IMR-90 (cell line): Measurements from ENCODE around the gene JMY.

Experiments
- BHLHE40 ChIP-seq: fragments of 150-350 bp; IDR thresholded peaks from 2 replicates; pipeline ENCODE4 v1.6.1; 2016; ENCODE audit warnings: mild to moderate bottlenecking, low read depth, low read length
- CTCF ChIP-seq: conservative IDR thresholded peaks from 2 replicates; pipeline ENCODE4 v1.5.1; 2012; ENCODE audit warnings: mild to moderate bottlenecking, low read depth, low read length, improper control_type of control experiment
- MAZ ChIP-seq: IDR thresholded peaks from 2 replicates; pipeline ENCODE4 v1.6.1; 2012; ENCODE audit warnings: low read depth, mild to moderate bottlenecking, low read length, improper control_type of control experiment, moderate library complexity, borderline replicate concordance
- MXI1 ChIP-seq: IDR thresholded peaks from 2 replicates; pipeline ENCODE4 v1.6.1; 2012; ENCODE audit warnings: low read depth, mild to moderate bottlenecking, low read length, moderate library complexity, borderline replicate concordance
- POLR2A ChIP-seq: IDR thresholded peaks from 2 replicates; pipeline ENCODE4 v1.6.1; 2012; ENCODE audit warnings: mild to moderate bottlenecking, low read depth, low read length
- RAD21 ChIP-seq: IDR thresholded peaks from 2 replicates; pipeline ENCODE4 v1.6.1; 2012; ENCODE audit warnings: low read length, improper control_type of control experiment
- RFX5 ChIP-seq: IDR thresholded peaks from 2 replicates; pipeline ENCODE4 v1.8.0; 2012; ENCODE audit warnings: low read depth, mild to moderate bottlenecking, low read length, moderate library complexity

- TF ChIP-seq BHLHE40, result no peak
- no peak for TF ChIP-seq MXI1
- no peak for TF ChIP-seq CTCF
- no peak for TF ChIP-seq POLR2A
- TF ChIP-seq RFX5, result no peak
- no peak for TF ChIP-seq MAZ
- no peak for TF ChIP-seq RAD21
These were observed 2.0 kb downstream of the JMY start for GRCh38 chr5:79237740-79238560.
